PC-9 (cell line): ENCODE results near the gene ZNF780B. TPM values are rescaled to one million over a fixed set of nuclear protein-coding genes. Genes with fewer than 3 reads are reported as not detected.

ENCODE experiments used
- BruUV-seq: library from RNA; stranded (reverse); fragments of 400-500 nt; replicated peaks from 2 replicates; lab custom pipeline; 2021; lab: Mats Ljungman, UMichigan
- CTCF ChIA-PET: fragments of 300-600 bp; sonication (Branson Sonifier 250); formaldehyde crosslinking; loops from one replicate; lab custom pipeline; 2022; ENCODE audit warnings: antibody characterized with exemption; lab: Charles Lee
- POLR2A ChIA-PET: fragments of 300-600 bp; sonication (Branson Sonifier 250); formaldehyde crosslinking; loops from one replicate; lab custom pipeline; 2022; ENCODE audit warnings: antibody characterized with exemption; ENCODE audit not compliant: unreplicated experiment; lab: Charles Lee
- DNase-seq, 2 experiments: peaks; one replicate each; pipeline versions ENCODE4 v3.0.0 to v3.0.0-alpha.2; 2015 to 2022; ENCODE audit warnings: mixed read lengths in 1 of 2
- H2AFZ ChIP-seq: fragments of 200-600 bp; sonication (generic); 2 replicates; pipeline ENCODE4 v1.8.1; 2017; ENCODE audit warnings: antibody characterized with exemption
- H3F3A ChIP-seq: fragments of 200-600 bp; sonication (generic); 2 replicates; pipeline ENCODE4 v1.8.1; 2017; ENCODE audit warnings: antibody characterized with exemption, mild to moderate bottlenecking, low read depth; ENCODE audit not compliant: insufficient read depth
- H3K27ac ChIP-seq: fragments of 200-600 bp; sonication (generic); 2 replicates; pipeline ENCODE4 v1.6.1; 2016; ENCODE audit warnings: mixed run types
- H3K27me3 ChIP-seq: fragments of 200-600 bp; sonication (generic); 2 replicates; pipeline ENCODE4 v1.6.1; 2016; ENCODE audit warnings: low read depth, mixed run types; ENCODE audit not compliant: insufficient read depth
- H3K36me3 ChIP-seq: fragments of 200-600 bp; sonication (generic); 2 replicates; pipeline ENCODE4 v1.6.1; 2016; ENCODE audit warnings: low read depth, mixed run types
- H3K4me1 ChIP-seq: fragments of 200-600 bp; sonication (generic); replicated peaks from 2 replicates; pipeline ENCODE4 v1.6.1; 2016; ENCODE audit warnings: mixed run types; ENCODE audit not compliant: insufficient read depth
- H3K4me2 ChIP-seq: fragments of 200-600 bp; sonication (generic); 2 replicates; pipeline ENCODE4 v1.6.1; 2017; ENCODE audit warnings: mixed run types
- H3K4me3 ChIP-seq: fragments of 200-600 bp; sonication (generic); 2 replicates; pipeline ENCODE4 v1.6.1; 2016; ENCODE audit warnings: mixed run types
- H3K79me2 ChIP-seq: fragments of 200-600 bp; sonication (generic); 2 replicates; pipeline ENCODE4 v1.6.1; 2017; ENCODE audit warnings: low read depth, mixed run types
- H3K9me2 ChIP-seq: fragments of 200-600 bp; sonication (generic); 2 replicates; pipeline ENCODE4 v1.8.1; 2017; ENCODE audit warnings: mild to moderate bottlenecking; ENCODE audit not compliant: insufficient read depth
- H3K9me3 ChIP-seq: fragments of 200-600 bp; sonication (generic); 2 replicates; pipeline ENCODE4 v1.8.1; 2016; ENCODE audit warnings: low read depth; ENCODE audit not compliant: insufficient read depth
- H4K20me1 ChIP-seq: fragments of 200-600 bp; sonication (generic); 2 replicates; pipeline ENCODE4 v1.8.1; 2017; ENCODE audit not compliant: insufficient read depth
- CTCF ChIP-seq: fragments of 200-600 bp; sonication (generic); conservative IDR thresholded peaks from 2 replicates; pipeline ENCODE4 v1.6.1; 2017; ENCODE audit warnings: mixed run types, antibody characterized with exemption, mild to moderate bottlenecking, moderate library complexity
- EZH2 ChIP-seq: fragments of 200-600 bp; sonication (generic); IDR thresholded peaks from 2 replicates; pipeline ENCODE4 v1.8.0; 2017; ENCODE audit warnings: antibody characterized with exemption, low read depth
- intact Hi-C: fragments of 100-400 bp; cut with micrococcal nuclease; formaldehyde crosslinking; loops from one replicate; pipeline ENCODE4 v1.10.0; 2022; ENCODE audit not compliant: unreplicated experiment
- total RNA-seq: library from RNA; stranded (reverse); gene quantifications from 2 replicates; pipeline ENCODE4 v1.2.3, GENCODE V29; 2021

Gene ZNF780B
- total RNA-seq, 1 experiment from 2014 or later = 20.0 TPM

- Histone ChIP-seq H4K20me1 (no peaks in the 10 kb centered on the region), H3K4me3 (no peak overlapping the region), H3F3A (no peaks in the 10 kb centered on the region), H3K36me3 (no peaks in the 10 kb centered on the region), H3K27ac (no peak overlapping the region), H3K27me3 (peaks cover 11% of the 10 kb centered on the region; the same call in 1 of the 2 replicates), H3K9me3 (no peaks in the 10 kb centered on the region), H2AFZ (no peak overlapping the region), H3K4me2 (no peak overlapping the region), H3K79me2 (no peaks in the 10 kb centered on the region), H3K9me2 (no peaks in the 10 kb centered on the region), H3K4me1 (no peaks in the 10 kb centered on the region)
- ChIA-PET POLR2A (no interaction called here), CTCF (interaction anchor here (0.5 kb wide), 1 partner anchor 533 kb away, joined by 12 read pairs; no protein-coding TSS in a partner anchor)
- intact Hi-C loops = no loop called here
- TF ChIP-seq CTCF (no peak), EZH2 (no peak)
- no TSS peak for BruUV-seq
- DNase-seq = no peak
These were observed 45.8 kb upstream of the ZNF780B start for GRCh38 chr19:40101813-40102212.

GRCh38 chr19:40093416-40093815, 37.4 kb upstream of the ZNF780B start:
- H3K9me2 ChIP-seq = no peaks in the 10 kb centered on the region
- no peak for DNase-seq
- H3K9me3 ChIP-seq = no peaks in the 10 kb centered on the region
- H3K4me2 ChIP-seq = no peak overlapping the region
- H4K20me1 ChIP-seq = no peaks in the 10 kb centered on the region
- no peak overlapping the region for H3K27ac ChIP-seq
- no peak overlapping the region for H3K4me3 ChIP-seq
- peaks cover 20% of the 10 kb centered on the region for H3F3A ChIP-seq
- no peaks in the 10 kb centered on the region for H3K36me3 ChIP-seq
- H3K4me1 ChIP-seq = peaks cover 14% of the 10 kb centered on the region
- intact Hi-C loops = no loop called here
- ChIA-PET POLR2A (no interaction called here), CTCF (interaction anchor here (0.6 kb wide), 1 partner anchor 108 kb away, joined by 5 read pairs; no protein-coding TSS in a partner anchor)
- H3K27me3 ChIP-seq = no peaks in the 10 kb centered on the region; the same call in 1 of the 2 replicates
- H2AFZ ChIP-seq = no peak overlapping the region
- TF ChIP-seq CTCF (no peak), EZH2 (no peak)
- no TSS peak for BruUV-seq
- peaks cover 14% of the 10 kb centered on the region; the same call in 1 of the 2 replicates for H3K79me2 ChIP-seq

- peaks cover 20% of the 10 kb centered on the region for H3F3A ChIP-seq
- peak overlapping the region; percentile 91 for H3K4me2 ChIP-seq
- no peaks in the 10 kb centered on the region for H4K20me1 ChIP-seq
- no peaks in the 10 kb centered on the region for H3K9me3 ChIP-seq
- intact Hi-C loops = no loop called here
- peaks cover 27% of the 10 kb centered on the region; the same call in 1 of the 2 replicates for H3K79me2 ChIP-seq
- POLR2A ChIA-PET = interaction anchor here (0.6 to 0.8 kb wide), 6 partner anchors 22 to 1231 kb away, joined by 3 to 7 read pairs (median 4); no protein-coding TSS in a partner anchor
- peak overlapping the region; percentile 91 for H3K4me3 ChIP-seq
- TF ChIP-seq CTCF (no peak), EZH2 (no peak)
- H3K9me2 ChIP-seq = no peaks in the 10 kb centered on the region
- BruUV-seq = no TSS peak
- CTCF ChIA-PET = no interaction called here
- peaks cover 14% of the 10 kb centered on the region for H3K4me1 ChIP-seq
- peak overlapping the region; percentile 98 for H2AFZ ChIP-seq
- H3K36me3 ChIP-seq = no peaks in the 10 kb centered on the region
- H3K27me3 ChIP-seq = no peaks in the 10 kb centered on the region
- peak overlapping the region; percentile 47; the same call in 1 of the 2 replicates for H3K27ac ChIP-seq
- no peak for DNase-seq
These were observed 35.4 kb upstream of the ZNF780B start for GRCh38 chr19:40091205-40092129.
